Fibroblast of lung (primary cell): ENCODE measurements around the gene ZNF77.

Source experiments
- CTCF ChIP-seq, 2 donors: IDR thresholded peaks in 1 of 2; conservative IDR thresholded peaks in 1 of 2; 1 replicate in 1 of 2; 2 replicates in 1 of 2; pipeline ENCODE4 v1.5.1; 2011 to 2012; ENCODE audit warnings: low read length in 2 of 2, control low read depth in 1 of 2, inconsistent platforms in 1 of 2, low read depth in 1 of 2, mild to moderate bottlenecking in 1 of 2
- EZH2 ChIP-seq: IDR thresholded peaks from 2 replicates; pipeline ENCODE4 v1.5.1; 2012; ENCODE audit warnings: low read length, control low read depth, mild to moderate bottlenecking; ENCODE audit errors: missing control alignments

DNA sequence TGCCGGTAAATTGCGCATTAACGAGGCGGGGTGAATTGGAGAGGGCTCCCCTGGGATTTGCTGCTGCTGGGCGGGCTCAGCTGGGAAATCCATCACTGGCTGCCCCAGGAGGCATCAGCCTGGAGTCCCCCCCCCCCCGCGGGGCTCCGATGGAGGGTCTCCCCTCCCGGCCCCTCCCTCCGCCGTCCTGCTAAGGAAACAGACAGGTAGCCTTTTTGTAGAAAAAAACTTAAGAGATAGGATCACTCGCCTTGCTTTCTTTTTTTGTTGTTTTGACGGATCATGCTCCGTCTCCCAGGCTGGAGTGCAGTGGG is 39.4 kb upstream of the ZNF77 start:
- TF ChIP-seq CTCF (conservative IDR thresholded peaks at IDR 0.05 in 1 of 2, IDR thresholded peaks at IDR 0.05 in 1 of 2; ENCODE audit: low read depth in 1 of 2, low read length in 2 of 2) (no peak), EZH2 (no peak)
